Mucosa of descending colon (tissue), 3 donors: ENCODE data around the gene OS9. TPM values are rescaled to one million over a fixed set of nuclear protein-coding genes. Genes with fewer than 3 reads are reported as not detected.

Source experiments
- ATAC-seq: fragments of 200-7000 bp; cut with Tn5 transposase; one replicate; pipeline ENCODE4 v1.9.1; 2020; ENCODE audit warnings: mild to moderate bottlenecking, moderate library complexity
- DNase-seq, 3 donors: peaks; one replicate each; pipeline ENCODE4 v3.0.0-alpha.2; 2020
- H3K36me3 ChIP-seq: fragments of 200-600 bp; one replicate; pipeline ENCODE4 v1.8.0; 2021; ENCODE audit warnings: low read depth, mild to moderate bottlenecking
- H3K4me1 ChIP-seq: fragments of 200-600 bp; one replicate; pipeline ENCODE4 v1.8.0; 2021; ENCODE audit warnings: low read depth, mild to moderate bottlenecking
- H3K4me3 ChIP-seq: fragments of 200-600 bp; one replicate; pipeline ENCODE4 v1.8.0; 2021; ENCODE audit warnings: mild to moderate bottlenecking
- H3K9me3 ChIP-seq: fragments of 200-600 bp; one replicate; pipeline ENCODE4 v1.8.0; 2021; ENCODE audit warnings: mild to moderate bottlenecking
- CTCF ChIP-seq: fragments of 200-600 bp; IDR thresholded peaks from one replicate; pipeline ENCODE4 v1.8.0; 2022; ENCODE audit warnings: antibody characterized with exemption, mild to moderate bottlenecking
- intact Hi-C, 2 donors: fragments of 100-400 bp; cut with DNase I in 1 of 2; cut with micrococcal nuclease in 1 of 2; formaldehyde crosslinking; loops; one replicate each; pipeline versions ENCODE4 v1.11.0 to v1.11.1; 2022; cut with DNase I, micrococcal nuclease
- total RNA-seq, 3 donors: library from RNA; stranded (reverse); fragmentation: NEBNext Ultra II Directional in 2 of 3; extraction: Animal tissue kit (Norgen Biotek cat#: 25700) in 2 of 3; gene quantifications; one replicate each; pipeline versions ENCODE4 v1.2.1 to v1.2.4, GENCODE V29; 2021 to 2023
- donor health status: DM: no; HTN: no; CAD: no; lungs with moderate emphysema.
- donor health status: DM: no; HTN: no; CAD: no.
- donor health status: DM: no; HTN: yes; CAD: no.

The OS9 gene
- total RNA-seq, 3 donors from 2014 or later = 230 to 282 (median 282) TPM

GRCh38 chr12:57715786-57716185 lies 21.9 kb downstream of the OS9 start:
- H3K4me1 ChIP-seq = no peaks in the 10 kb centered on the region
- ATAC-seq (no peak), DNase-seq (no peak)
- H3K36me3 ChIP-seq = peaks cover 11% of the 10 kb centered on the region
- no peaks in the 10 kb centered on the region for H3K9me3 ChIP-seq
- H3K4me3 ChIP-seq = no peak overlapping the region
- intact Hi-C loops = no loop called here
- TF ChIP-seq CTCF = no peak

GRCh38 chr12:57716305-57716704 lies 22.4 kb downstream of the OS9 start:
- intact Hi-C loops = no loop called here
- H3K4me1 ChIP-seq = no peaks in the 10 kb centered on the region
- DNase-seq = no peak
- H3K4me3 ChIP-seq = no peak overlapping the region
- H3K9me3 ChIP-seq = no peaks in the 10 kb centered on the region
- peaks cover 11% of the 10 kb centered on the region for H3K36me3 ChIP-seq
- ATAC-seq = no peak
- no peak for TF ChIP-seq CTCF

GRCh38 chr12:57717131-57717530 lies 23.2 kb downstream of the OS9 start:
- ATAC-seq = no peak
- Histone ChIP-seq H3K4me3 (no peak overlapping the region), H3K4me1 (no peaks in the 10 kb centered on the region), H3K36me3 (peaks cover 11% of the 10 kb centered on the region), H3K9me3 (no peaks in the 10 kb centered on the region)
- no peak for TF ChIP-seq CTCF
- intact Hi-C loops = no loop called here
- DNase-seq = no peak

- intact Hi-C loops = no loop called here
- no peak for ATAC-seq
- H3K9me3 ChIP-seq = no peaks in the 10 kb centered on the region
- no peaks in the 10 kb centered on the region for H3K4me1 ChIP-seq
- no peak for TF ChIP-seq CTCF
- no peak for DNase-seq
- H3K4me3 ChIP-seq = no peak overlapping the region
- H3K36me3 ChIP-seq = peaks cover 11% of the 10 kb centered on the region
Measured at GRCh38 chr12:57717846-57718640, 24.1 kb downstream of the OS9 start.

- H3K36me3 ChIP-seq = peaks cover 11% of the 10 kb centered on the region
- DNase-seq (no peak), ATAC-seq (no peak)
- H3K9me3 ChIP-seq = no peaks in the 10 kb centered on the region
- no peak for TF ChIP-seq CTCF
- H3K4me3 ChIP-seq = no peak overlapping the region
- intact Hi-C loops = no loop called here
- H3K4me1 ChIP-seq = no peaks in the 10 kb centered on the region
Measured at GRCh38 chr12:57718641-57719528, 25.0 kb downstream of the OS9 start.
